ENCODE results near the gene CROT.

CROT gene

GRCh38 chr7:87375662-87376435, 30.4 kb downstream of the CROT start:
- H3K27me3 ChIP-seq (ENCODE audit: low read depth, low read length) = no peaks in the 10 kb centered on the region
- peaks cover 6% of the 10 kb centered on the region; the same call in 1 of the 2 replicates for H3K4me1 ChIP-seq (ENCODE audit: low read length)
- TF ChIP-seq EZH2phosphoT487 (IDR thresholded peaks at IDR 0.05; ENCODE audit: low read depth) = no peak
- TF ChIP-seq, protein P1, sequence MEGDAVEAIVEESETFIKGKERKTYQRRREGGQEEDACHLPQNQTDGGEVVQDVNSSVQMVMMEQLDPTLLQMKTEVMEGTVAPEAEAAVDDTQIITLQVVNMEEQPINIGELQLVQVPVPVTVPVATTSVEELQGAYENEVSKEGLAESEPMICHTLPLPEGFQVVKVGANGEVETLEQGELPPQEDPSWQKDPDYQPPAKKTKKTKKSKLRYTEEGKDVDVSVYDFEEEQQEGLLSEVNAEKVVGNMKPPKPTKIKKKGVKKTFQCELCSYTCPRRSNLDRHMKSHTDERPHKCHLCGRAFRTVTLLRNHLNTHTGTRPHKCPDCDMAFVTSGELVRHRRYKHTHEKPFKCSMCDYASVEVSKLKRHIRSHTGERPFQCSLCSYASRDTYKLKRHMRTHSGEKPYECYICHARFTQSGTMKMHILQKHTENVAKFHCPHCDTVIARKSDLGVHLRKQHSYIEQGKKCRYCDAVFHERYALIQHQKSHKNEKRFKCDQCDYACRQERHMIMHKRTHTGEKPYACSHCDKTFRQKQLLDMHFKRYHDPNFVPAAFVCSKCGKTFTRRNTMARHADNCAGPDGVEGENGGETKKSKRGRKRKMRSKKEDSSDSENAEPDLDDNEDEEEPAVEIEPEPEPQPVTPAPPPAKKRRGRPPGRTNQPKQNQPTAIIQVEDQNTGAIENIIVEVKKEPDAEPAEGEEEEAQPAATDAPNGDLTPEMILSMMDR (IDR thresholded peaks at IDR 0.05; ENCODE audit: low read depth, low read length) = no peak
- H3K9ac ChIP-seq (ENCODE audit: low read length) = no peak overlapping the region
- no peak overlapping the region for H3K4me2 ChIP-seq (ENCODE audit: low read length)
- no peak overlapping the region for H3K27ac ChIP-seq (ENCODE audit: low read length)
- H2AFZ ChIP-seq (ENCODE audit: low read depth, low read length) = no peak overlapping the region
- no peaks in the 10 kb centered on the region for H4K20me1 ChIP-seq (ENCODE audit: insufficient read depth, low read length)
- H3K36me3 ChIP-seq (replicated peaks; ENCODE audit: low read depth, low read length) = no peaks in the 10 kb centered on the region
- H3K79me2 ChIP-seq (ENCODE audit: low read length) = no peaks in the 10 kb centered on the region
- H3K9me3 ChIP-seq (ENCODE audit: insufficient read depth, low read length) = no peaks in the 10 kb centered on the region
- H3K4me3 ChIP-seq (ENCODE audit: low read length) = no peak overlapping the region

DNA sequence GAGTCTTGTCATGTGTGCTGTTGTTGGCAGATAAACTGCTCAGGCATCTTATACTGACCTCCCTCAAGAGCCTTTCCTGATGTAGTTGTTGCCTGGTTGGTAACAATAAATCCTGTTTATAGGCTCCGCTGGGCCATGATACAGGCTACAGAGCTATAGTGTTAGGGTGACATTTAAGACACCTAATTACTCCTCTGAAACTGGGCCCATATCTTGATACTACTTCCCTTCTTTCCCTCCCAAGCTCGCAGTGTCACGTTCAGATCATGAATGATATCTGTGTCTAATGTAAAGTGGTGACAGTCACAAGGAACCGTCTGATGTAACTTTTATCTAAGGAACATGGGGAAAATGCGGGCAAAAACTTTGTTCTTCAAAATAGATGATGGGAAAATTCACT, 35.4 kb downstream of the CROT start:
- Histone ChIP-seq H2AFZ (ENCODE audit: low read depth, low read length) (no peak overlapping the region), H3K4me3 (ENCODE audit: low read length) (no peak overlapping the region), H3K4me1 (ENCODE audit: low read length) (no peaks in the 10 kb centered on the region), H4K20me1 (ENCODE audit: insufficient read depth, low read length) (no peaks in the 10 kb centered on the region), H3K4me2 (ENCODE audit: low read length) (no peak overlapping the region), H3K9me3 (ENCODE audit: insufficient read depth, low read length) (no peaks in the 10 kb centered on the region; the same call in 1 of the 2 replicates), H3K79me2 (ENCODE audit: low read length) (no peaks in the 10 kb centered on the region), H3K36me3 (replicated peaks; ENCODE audit: low read depth, low read length) (no peaks in the 10 kb centered on the region), H3K9ac (ENCODE audit: low read length) (no peak overlapping the region), H3K27ac (ENCODE audit: low read length) (no peak overlapping the region), H3K27me3 (ENCODE audit: low read depth, low read length) (no peaks in the 10 kb centered on the region)
- TF ChIP-seq EZH2phosphoT487 (IDR thresholded peaks at IDR 0.05; ENCODE audit: low read depth) = no peak
- TF ChIP-seq, protein P1 (IDR thresholded peaks at IDR 0.05; ENCODE audit: low read depth, low read length) = no peak

DNA sequence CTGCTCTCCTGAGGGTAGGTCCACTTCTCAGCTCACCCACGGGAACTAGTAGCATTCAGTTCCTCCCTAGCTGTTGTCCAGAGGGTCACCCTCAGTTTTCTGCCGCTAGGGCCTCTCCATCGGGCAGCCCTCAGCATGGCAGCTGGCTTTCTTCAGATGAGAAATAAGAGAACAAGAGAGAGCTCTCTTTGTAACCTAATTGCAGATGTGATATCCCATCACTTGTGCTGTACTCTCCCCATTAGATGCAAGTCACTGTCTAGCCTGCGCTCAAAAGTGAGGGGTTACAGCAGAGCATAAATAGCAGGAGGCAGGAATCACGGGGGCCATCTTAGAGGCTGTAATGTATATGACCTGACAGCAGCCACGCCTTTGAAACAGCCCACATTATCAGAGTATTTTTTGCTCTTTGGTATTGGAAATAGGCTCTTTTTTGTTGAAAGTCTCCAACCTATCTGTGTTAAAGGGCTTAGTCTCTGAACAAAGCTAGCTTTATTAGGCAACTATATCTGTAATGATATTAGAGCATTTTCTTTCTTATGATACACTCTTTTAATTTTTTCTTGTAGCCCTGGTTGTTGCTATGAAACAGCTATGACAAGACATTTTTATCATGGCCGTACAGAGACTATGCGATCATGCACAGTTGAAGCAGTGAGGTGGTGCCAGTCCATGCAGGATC, 45.7 kb downstream of the CROT start:
- no peak for TF ChIP-seq EZH2phosphoT487 (IDR thresholded peaks at IDR 0.05; ENCODE audit: low read depth)
- TF ChIP-seq, protein P1 (IDR thresholded peaks at IDR 0.05; ENCODE audit: low read depth, low read length) = no peak
- Histone ChIP-seq H4K20me1 (ENCODE audit: insufficient read depth, low read length) (no peaks in the 10 kb centered on the region), H3K4me3 (ENCODE audit: low read length) (no peak overlapping the region), H3K36me3 (replicated peaks; ENCODE audit: low read depth, low read length) (peaks cover 11% of the 10 kb centered on the region), H3K4me1 (ENCODE audit: low read length) (no peaks in the 10 kb centered on the region), H3K4me2 (ENCODE audit: low read length) (no peak overlapping the region), H3K9ac (ENCODE audit: low read length) (no peak overlapping the region), H3K79me2 (ENCODE audit: low read length) (no peaks in the 10 kb centered on the region), H2AFZ (ENCODE audit: low read depth, low read length) (no peak overlapping the region), H3K27me3 (ENCODE audit: low read depth, low read length) (no peaks in the 10 kb centered on the region), H3K9me3 (ENCODE audit: insufficient read depth, low read length) (no peaks in the 10 kb centered on the region), H3K27ac (ENCODE audit: low read length) (no peak overlapping the region)

- H3K4me1 ChIP-seq (ENCODE audit: low read length) = no peaks in the 10 kb centered on the region
- no peak overlapping the region for H3K27ac ChIP-seq (ENCODE audit: low read length)
- no peak overlapping the region for H3K4me3 ChIP-seq (ENCODE audit: low read length)
- H3K79me2 ChIP-seq (ENCODE audit: low read length) = no peaks in the 10 kb centered on the region
- no peaks in the 10 kb centered on the region for H3K9me3 ChIP-seq (ENCODE audit: insufficient read depth, low read length)
- no peak overlapping the region for H2AFZ ChIP-seq (ENCODE audit: low read depth, low read length)
- H3K27me3 ChIP-seq (ENCODE audit: low read depth, low read length) = no peaks in the 10 kb centered on the region
- no peak overlapping the region for H3K9ac ChIP-seq (ENCODE audit: low read length)
- no peaks in the 10 kb centered on the region for H4K20me1 ChIP-seq (ENCODE audit: insufficient read depth, low read length)
- TF ChIP-seq, protein P1 (IDR thresholded peaks at IDR 0.05; ENCODE audit: low read depth, low read length) = no peak
- TF ChIP-seq EZH2phosphoT487 (IDR thresholded peaks at IDR 0.05; ENCODE audit: low read depth) = no peak
- H3K36me3 ChIP-seq (replicated peaks; ENCODE audit: low read depth, low read length) = peaks cover 11% of the 10 kb centered on the region
- H3K4me2 ChIP-seq (ENCODE audit: low read length) = no peak overlapping the region
These were observed 50.1 kb downstream of the CROT start for GRCh38 chr7:87395442-87396020.

All from OCI-LY3 (cell line).